GM19023 (cell line): ENCODE results near the gene YPEL5.
"Not testable (repeated sequence)": the region's sequence is repeated elsewhere in the genome, so short reads cannot be mapped to it uniquely, and the experiment has no call there.

Experiments
- ATAC-seq: cut with Tn5 transposase; IDR thresholded peaks from one replicate; pipeline ENCODE4 v1.9.1; 2021; ENCODE audit warnings: mild to moderate bottlenecking, moderate library complexity; ENCODE audit not compliant: unreplicated experiment

YPEL5 gene

DNA sequence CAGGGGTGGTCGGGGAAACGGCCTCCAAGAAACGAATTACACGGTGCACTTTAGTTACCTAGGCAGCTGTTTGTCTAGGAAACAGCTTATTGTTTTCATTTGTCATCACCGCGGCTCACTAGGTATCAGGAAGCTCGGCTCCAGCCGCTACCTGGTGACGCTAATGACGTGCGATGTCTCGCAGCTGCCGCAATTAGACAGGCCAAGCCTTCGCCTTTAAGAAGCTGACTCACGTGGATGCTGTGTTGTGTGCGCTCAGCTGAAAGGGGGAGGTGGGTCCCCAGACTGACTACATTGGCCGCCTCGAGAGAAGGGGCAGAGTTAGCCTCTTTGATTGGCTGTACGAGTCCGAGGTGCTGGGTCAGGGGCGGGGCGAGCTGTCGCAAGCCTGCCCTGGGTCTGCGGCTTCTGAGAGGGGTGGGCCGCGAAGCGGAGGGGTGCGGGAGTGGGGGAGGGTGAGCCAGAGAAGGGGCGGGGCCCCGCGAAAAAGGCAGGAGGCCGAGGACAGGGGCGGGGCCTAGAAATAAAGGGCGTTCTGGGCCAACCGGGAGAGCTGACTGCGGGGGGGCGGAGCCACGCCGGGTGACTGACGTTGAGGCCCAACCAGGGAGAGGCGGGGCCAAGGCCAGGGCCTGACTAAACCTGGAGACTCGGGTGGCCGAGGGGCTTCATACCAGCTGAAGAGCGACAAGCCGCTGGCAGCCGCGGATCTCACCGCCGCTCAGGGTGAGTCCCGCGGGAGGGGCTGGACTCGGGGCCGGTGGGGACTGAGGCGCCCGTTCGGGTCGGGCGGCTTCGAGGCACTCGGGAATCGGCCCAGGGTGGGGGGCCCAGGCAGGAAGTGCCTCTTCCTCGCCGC is at the start of gene YPEL5:
Gene YPEL5, plus strand, starts transcription at position 671 of the 859 bp plus-strand sequence. CDS start 9,645 bp downstream, outside the sequence.
- peak; percentile 95 for ATAC-seq

GRCh38 chr2:30098266-30099005 is 48.4 kb upstream of the YPEL5 start:
- ATAC-seq = no peak

DNA sequence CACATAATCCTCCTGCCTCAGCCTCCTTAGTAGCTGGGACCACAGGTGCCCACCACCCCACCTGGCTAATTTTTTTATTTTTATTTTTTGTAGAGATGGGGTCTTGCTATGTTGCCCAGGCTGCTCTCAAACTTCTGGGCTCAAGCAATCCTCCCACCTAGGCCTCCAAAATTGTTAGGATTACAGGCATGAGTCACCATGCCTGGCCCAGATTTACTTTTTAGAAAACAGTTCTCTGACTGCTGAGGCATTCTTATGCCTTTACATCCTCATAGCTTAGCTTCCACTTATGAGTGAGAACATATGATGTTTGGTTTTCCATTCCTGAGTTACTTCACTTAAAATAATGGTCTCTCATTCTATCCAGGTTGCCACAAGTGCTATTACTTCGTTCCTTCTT is 47.4 kb upstream of the YPEL5 start:
- not testable (repeated sequence) for ATAC-seq

DNA sequence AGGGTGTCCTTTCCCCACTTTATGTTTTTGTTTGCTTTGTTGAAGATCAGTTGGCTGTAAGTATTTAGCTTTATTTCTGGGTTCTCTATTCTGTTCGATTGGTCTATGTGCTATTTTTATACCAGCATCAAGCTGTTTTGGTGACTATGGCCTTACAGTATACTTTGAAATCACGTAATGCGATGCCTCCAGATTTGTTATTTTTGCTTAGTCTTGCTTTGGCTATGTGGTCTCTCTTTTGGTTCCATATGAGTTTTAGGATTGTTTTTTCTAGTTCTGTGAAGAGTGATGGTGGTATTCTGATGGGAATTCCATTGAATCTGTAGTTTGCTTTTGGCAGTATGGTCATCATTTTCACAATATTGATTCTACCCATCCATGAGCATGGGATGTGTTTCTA is 46.1 kb upstream of the YPEL5 start:
- ATAC-seq = not testable (repeated sequence)

DNA sequence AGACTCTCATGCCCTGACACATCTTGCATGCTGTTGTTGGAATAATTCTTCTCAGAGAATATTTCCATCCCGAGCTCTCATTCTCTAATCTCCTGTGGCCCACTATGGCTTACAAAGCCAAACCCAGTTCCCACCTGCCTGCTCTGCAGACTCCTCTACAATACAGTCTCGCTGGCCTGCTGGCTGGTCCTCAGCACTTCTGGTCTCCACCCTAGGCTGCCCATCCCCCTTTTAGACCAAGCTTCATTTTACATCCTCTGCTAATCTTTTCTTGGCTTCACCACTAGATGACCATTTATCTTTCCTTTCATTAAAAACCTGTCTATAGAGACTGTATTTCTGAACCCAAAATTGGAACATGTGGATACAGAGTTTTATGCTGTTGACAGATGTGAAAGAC is 42.5 kb upstream of the YPEL5 start:
- ATAC-seq = no peak

DNA sequence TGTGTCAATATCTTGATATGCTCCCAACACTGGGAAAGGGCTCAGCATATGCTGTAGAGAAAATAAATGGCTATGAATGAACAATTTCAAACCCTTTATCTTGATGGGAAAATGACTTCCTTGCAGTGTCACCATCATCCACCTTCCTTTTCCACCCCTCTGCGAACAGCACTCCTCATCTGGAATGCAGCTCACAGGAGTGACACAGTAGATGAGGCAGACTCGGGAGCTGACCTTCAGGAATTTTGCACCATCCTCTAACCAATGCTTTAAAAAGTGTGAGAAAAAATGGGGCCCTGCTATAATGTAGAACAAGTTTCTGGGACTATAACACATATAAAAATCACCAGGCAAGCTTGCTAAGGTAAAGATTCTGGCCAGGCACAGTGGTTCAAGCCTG is 41.3 kb upstream of the YPEL5 start:
- no peak for ATAC-seq

GRCh38 chr2:30106543-30106942 is 40.3 kb upstream of the YPEL5 start:
- ATAC-seq = no peak

DNA sequence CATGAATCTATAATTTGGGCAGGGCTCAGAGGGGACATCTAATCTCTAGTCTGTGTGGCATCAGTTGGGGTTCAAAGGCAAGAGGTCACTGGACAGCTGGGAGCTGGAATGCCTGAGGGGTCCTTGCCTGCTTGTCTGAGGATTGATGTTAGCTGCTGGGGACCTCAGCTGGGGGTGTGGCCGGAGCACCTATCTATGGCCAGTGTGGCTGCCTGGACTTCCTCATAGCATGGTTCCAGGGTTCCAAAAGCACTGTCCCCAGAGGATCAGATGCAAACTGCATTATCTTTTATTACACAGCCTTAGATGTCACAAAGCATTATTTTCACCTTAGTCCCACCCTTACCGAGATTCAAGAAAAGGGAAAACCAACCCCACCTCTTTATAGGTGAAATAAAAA is 38.6 kb upstream of the YPEL5 start:
- ATAC-seq = no peak

- no peak for ATAC-seq
Measured at GRCh38 chr2:30108851-30109250, 38.0 kb upstream of the YPEL5 start.

GRCh38 chr2:30109856-30110255 is 37.0 kb upstream of the YPEL5 start:
- ATAC-seq = no peak

DNA sequence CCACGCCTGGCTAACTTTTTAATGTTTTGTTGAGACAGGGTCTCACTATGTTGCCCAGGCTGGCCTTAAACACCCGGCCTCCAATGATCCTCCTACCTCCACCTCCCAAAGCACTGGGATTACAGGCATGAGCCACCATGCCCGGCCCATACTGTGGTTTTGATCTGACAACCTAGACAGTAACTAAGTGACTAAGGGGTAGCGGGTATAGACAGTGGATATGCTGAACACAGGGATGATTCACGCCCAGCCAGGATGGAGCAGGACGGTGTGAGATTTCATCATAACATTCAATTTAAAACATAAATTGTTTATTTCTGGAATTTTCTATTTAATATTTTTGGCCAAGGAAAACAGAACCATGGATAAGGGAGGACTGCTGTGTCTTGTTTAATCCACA is 36.0 kb upstream of the YPEL5 start:
- no peak for ATAC-seq

- not testable (repeated sequence) for ATAC-seq
Measured at GRCh38 chr2:30111186-30111585, 35.6 kb upstream of the YPEL5 start.

DNA sequence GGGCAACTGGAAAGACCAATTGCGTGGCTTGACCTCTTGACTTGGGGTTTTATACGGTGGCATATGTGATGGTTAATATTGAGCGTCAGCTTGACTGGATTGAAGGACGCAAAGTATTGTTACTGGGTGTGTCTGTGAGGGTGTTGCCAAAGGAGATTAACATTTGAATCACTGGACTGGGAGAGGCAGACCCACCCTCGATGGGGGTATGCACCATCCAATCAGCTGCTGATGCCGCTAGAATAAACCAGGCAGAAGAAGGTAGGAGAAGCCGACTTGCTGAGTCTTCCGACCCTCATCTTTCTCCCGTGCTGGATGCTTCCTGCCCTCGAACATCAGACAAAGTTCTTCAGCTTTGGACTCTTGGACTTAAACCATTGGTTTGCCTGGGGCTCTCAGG is 34.2 kb upstream of the YPEL5 start:
- no peak for ATAC-seq

GRCh38 chr2:30113617-30114293 is 33.1 kb upstream of the YPEL5 start:
- ATAC-seq = no peak

GRCh38 chr2:30115141-30115980 is 31.4 kb upstream of the YPEL5 start:
- ATAC-seq = no peak

DNA sequence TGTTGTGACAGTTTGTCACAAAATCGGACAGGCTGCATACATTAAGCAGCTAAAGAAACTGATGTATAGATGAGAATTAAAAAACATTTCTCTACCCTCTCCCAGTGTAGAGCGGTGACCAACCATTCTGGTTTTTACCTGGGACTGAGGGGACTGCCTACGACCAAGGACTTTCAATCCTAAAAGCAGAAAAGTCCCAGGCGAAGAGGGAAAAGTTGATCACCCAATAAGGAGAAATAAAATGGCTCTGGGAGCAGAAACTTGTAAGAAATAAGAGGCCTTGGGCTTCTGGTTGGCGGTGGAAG is 30.9 kb upstream of the YPEL5 start:
- ATAC-seq = no peak

DNA sequence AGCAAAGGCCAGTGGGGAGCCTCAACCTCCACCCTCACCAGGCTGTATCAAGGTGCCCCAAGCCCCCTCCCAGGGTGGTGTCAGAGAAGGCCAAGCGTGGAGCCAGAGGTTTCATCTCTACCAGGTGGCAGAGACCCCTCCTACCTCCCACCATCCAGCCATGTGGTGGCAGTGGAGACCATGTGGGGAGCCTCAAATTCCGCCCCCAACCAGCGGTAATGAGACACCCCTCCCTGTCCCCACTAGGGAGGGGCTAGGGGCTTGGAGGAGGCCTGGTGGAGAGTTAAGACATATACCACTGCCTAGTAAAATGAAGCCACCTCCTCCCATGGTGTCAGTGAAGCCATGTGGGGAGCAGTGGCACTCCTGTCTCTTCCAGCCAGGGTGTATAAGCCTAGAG is 24.4 kb upstream of the YPEL5 start:
- ATAC-seq = no peak

DNA sequence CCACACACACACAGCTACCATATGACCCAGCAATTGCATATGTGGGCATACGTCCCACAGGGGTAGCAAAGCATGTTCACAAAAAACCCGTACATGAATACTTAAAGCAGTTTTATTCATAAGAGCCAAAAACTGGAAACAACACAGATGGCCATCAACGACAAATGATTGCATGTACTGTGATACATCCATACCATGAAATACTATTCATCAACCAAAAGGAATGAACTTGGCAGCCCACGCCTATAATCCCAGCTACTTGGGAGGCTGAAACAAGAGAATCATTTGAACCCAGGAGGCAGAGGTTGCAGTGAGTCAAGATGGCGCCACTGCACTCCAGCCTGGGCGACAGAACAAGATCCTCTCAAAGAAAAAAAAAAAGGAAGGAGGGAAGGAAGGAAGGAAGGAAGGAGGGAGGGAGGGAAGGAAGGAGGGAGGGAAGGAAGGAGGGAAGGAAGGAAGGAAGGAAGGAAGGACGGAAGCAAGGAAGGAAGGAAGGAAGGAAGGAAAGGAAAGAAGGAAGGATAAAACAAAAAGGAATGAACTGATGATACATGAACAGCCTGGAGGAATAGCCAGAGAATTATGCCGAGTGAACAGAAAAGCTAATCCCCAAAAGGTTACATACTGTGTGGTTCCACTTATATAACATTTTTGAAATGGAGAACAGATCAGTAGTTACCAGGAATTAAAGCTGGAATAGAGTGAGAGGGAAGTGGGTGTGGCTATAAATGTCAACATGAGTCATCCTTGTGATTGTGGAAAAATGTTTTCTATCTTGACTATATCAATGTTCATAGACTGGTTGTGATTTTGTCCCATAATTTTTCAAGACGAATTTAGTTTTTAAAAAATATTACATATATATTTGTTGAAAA is 19.6 kb upstream of the YPEL5 start:
- ATAC-seq = no peak

DNA sequence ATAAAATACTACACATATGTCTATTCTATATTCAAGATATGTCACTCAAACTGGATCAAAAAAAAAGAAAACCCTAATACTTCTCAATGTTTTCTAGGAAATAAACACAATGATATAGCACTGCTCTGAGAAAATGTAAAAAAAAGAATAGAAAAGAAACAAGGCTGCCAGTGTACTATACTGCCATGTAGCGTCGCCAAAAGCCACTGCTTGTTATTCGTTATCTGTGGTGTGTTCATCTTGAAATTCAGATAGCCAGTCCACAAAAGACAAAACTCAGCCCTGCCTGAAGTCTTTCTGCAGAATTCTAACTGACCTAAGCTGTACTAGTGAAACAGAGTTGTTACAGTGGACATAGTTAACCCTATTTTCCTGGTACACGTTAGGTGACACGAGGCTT is 12.2 kb upstream of the YPEL5 start:
- ATAC-seq = no peak

DNA sequence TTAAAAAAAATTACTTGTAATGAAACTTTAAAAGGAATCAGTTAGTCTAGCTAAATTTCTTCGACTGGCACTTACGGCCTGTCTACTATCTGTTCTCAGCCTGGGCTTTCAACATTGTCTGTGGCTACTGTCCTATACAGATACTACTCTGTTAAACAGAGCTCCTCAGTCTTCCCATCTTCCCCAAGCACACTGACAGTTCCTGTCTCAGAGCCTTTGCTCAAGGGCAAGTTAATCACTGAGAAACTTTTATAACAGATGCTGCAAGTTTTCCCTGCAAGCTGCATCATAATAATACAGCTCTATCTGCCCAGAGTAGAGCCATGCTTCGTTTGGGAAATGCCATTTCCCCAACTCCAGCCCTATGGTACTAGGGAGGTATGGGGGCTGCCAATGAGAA is 11.3 kb upstream of the YPEL5 start:
- ATAC-seq = no peak
